ENCODE data around the gene CENPN. TPM values are rescaled to one million over a fixed set of nuclear protein-coding genes. Genes with fewer than 3 reads are reported as not detected.
A peak's percentile ranks its signal among the peaks of the same experiment; 100 is the strongest.

The CENPN gene
- total RNA-seq, 2 experiments from 2014 or later, result 45.7 to 56.3 TPM

DNA sequence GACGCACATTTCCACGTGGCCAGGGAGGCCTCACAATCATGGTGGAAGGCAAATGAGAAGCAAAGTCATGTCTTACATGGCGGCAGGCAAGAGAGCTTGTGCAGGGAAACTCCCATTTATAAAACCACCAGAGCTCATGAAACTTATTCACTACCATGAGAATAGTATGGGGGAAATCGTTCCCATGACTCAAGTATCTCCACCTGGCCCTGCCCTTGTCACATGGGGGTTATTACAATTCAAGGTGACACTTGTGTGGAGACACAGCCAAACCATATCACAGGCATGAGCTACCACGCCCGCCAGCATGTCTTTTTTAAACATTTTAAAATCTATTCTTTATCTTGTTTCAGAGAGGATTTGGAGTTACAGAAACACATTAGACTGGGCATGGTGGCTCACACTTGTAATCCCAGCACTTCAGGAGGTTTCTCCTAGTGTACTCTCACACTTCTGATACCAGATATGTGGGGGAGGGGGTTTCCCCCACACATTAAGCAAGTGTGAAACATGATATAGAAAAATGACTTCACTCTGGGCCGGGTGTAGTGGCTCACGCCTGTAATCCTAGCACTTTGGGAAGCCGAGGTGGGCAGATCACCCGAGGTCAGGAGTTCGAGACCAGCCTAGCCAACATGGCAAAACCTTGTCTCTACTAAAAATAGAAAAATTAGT lies 23.1 kb downstream of the CENPN start:
- Mint-ChIP-seq H3K27ac (peak overlapping the region; percentile 69), H3K4me1 (peaks cover 8% of the 10 kb centered on the region), H3K36me3 (ENCODE audit: low read depth) (peaks cover 57% of the 10 kb centered on the region), H3K4me3 (no peak overlapping the region), H3K9me3 (ENCODE audit: low read depth) (peaks cover 2% of the 10 kb centered on the region), H3K27me3 (no peaks in the 10 kb centered on the region)
- intact Hi-C loops (cut with DNase I, micrococcal nuclease), result no loop called here
- DNase-seq, result peak; percentile 54
- POLR2A ChIA-PET, result no interaction called here
- CTCF ChIA-PET, result interaction anchor here (0.6 to 1.5 kb wide), 3 partner anchors 26 to 176 kb away, joined by 3 to 5 read pairs (median 4); no protein-coding TSS in a partner anchor
- peak; percentile 86 for ATAC-seq

DNA sequence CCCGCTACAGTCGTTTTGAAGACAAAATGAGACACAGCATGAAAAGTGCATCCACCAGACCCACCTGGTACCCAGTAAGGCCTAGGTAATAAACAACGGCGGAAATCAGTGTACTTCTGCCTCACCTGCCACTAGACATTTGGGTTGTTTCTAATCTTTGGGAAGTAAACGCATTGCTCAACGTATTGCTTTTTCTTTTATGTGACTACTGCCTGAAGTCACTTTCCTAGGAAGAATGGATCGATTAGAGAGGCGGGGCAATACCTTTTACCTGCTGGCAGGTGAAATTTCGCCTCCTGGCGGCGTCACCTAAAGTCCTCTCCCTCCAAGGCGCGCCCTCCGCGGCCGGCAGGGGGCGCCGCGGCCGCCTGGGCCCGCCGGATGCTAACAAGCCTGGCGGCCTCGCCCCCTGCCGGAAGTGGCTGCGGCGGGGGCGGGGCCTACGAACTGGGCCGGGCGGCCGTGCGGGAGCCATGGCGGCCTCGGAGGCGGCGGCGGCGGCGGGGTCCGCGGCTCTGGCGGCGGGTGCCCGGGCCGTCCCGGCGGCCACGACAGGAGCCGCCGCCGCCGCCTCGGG lies 28.5 kb downstream of the CENPN start, which contains the start of gene ATMIN:
ATMIN (plus strand) TSS at position 445 of the 577 bp plus-strand sequence; CDS start at position 474, 29 bp downstream.
- peaks cover 21% of the 10 kb centered on the region for H3K36me3 Mint-ChIP-seq (ENCODE audit: low read depth)
- ChIA-PET CTCF (interaction anchor here (0.6 to 4.0 kb wide), 18 partner anchors 10 to 840 kb away, joined by 3 to 51 read pairs (median 4); partner anchors contain the start of genes C16orf46, CENPN and CMC2), POLR2A (interaction anchor here (0.9 to 1.8 kb wide), 3 partner anchors 29 to 41 kb away, joined by 3 to 10 read pairs (median 9); partner anchors contain the start of genes C16orf46, CENPN and CMC2)
- no peaks in the 10 kb centered on the region for H3K9me3 Mint-ChIP-seq (ENCODE audit: low read depth)
- peak; percentile 93 for DNase-seq
- H3K4me1 Mint-ChIP-seq, result peaks cover 30% of the 10 kb centered on the region
- no peaks in the 10 kb centered on the region for H3K27me3 Mint-ChIP-seq
- H3K27ac Mint-ChIP-seq, result peak within 1 kb of the TSS; percentile 48
- ATAC-seq, result peak; percentile 91
- intact Hi-C loops (cut with DNase I, micrococcal nuclease), result loop anchor here (1.0 to 5.0 kb wide), 6 partner anchors 28 to 712 kb away; partner anchors contain the start of genes CENPN (in 2 of the 2) and GCSH (in 2 of the 2)
- H3K4me3 Mint-ChIP-seq, result peak within 1 kb of the TSS; percentile 80

DNA sequence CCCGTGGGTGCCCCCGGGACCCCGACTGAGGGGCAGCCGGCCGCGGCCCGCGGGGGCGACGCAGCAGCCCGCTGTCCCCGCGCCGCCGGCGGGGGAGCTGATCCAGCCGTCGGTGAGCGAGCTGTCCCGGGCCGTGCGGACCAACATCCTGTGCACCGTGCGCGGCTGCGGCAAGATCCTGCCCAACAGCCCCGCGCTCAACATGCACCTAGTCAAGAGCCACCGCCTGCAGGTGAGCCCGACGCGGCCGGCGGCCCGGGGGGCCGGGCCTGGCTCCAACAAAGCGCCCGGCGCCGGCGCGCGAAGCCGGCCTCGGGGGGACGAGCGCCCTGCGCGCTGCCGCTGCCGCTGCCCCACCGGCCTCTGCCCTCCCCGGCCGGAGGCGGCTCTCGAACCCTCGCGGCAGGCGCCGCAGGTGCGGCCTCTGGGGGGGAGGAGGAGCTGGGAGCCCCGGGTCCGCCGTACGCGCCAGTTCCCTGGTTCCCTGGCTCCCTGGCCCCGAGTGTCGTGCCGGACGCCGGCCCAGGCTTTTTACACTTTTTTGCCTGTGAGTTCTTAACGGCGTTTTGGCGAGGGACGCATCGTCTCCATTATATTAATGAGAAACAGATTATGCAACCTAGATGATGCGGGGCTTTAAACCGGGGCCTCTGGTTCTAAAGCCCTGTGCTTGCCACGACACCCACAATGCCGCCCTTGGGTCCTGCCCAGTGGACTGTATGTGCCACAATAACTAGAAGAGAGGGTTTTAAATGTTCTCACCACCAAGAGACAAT lies 29.1 kb downstream of the CENPN start:
- DNase-seq (peak; percentile 67), ATAC-seq (peak; percentile 71)
- intact Hi-C loops (cut with DNase I, micrococcal nuclease), result loop anchor here (1.0 to 5.0 kb wide), 7 partner anchors 29 to 711 kb away; partner anchors contain the start of genes CENPN (in 2 of the 2) and GCSH (in 2 of the 2)
- ChIA-PET CTCF (interaction anchor here (0.5 to 4.0 kb wide), 20 partner anchors 10 to 839 kb away, joined by 3 to 51 read pairs (median 4); partner anchors contain the start of genes C16orf46, CENPN and CMC2), POLR2A (interaction anchor here (0.9 to 1.8 kb wide), 3 partner anchors 29 to 41 kb away, joined by 3 to 10 read pairs (median 9); partner anchors contain the start of genes C16orf46, CENPN and CMC2)
- Mint-ChIP-seq H3K27ac (peak overlapping the region; percentile 48), H3K4me1 (peaks cover 30% of the 10 kb centered on the region), H3K36me3 (ENCODE audit: low read depth) (peaks cover 17% of the 10 kb centered on the region), H3K27me3 (no peaks in the 10 kb centered on the region), H3K4me3 (peak overlapping the region; percentile 80), H3K9me3 (ENCODE audit: low read depth) (no peaks in the 10 kb centered on the region)

DNA sequence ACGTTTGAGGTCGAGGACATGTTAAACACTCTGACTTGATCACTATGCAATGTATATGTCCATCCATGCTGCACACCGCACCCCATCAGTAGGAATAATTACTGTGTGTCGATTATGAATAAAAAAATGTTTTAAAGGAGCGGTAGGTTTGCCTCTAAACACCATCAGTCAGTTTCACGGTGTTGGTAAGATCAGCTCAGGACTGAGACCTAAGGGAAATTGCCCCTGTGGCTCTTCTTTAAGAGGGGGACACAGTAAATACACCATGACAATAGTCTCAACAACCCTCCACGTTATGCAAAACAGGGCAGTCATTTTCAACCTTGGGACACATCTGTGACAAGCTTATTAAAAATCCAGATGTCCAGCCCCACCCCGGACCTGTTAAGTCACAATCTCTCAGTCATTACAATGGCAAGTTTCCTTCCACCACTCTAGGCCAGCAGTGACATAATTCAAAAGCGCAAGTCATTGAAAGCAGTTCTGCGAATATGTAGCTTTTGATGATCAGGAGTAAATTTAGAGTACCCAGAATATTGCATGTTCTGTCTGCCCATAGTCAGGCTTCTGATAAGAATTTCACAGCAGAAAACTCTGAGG lies 29.8 kb downstream of the CENPN start:
- intact Hi-C loops (cut with DNase I, micrococcal nuclease), result loop anchor here in 1 of 2 experiments (1.0 to 5.0 kb wide), 2 partner anchors 278 to 710 kb away; no protein-coding TSS in a partner anchor
- Mint-ChIP-seq H3K27me3 (no peaks in the 10 kb centered on the region), H3K4me3 (peak overlapping the region; percentile 80), H3K27ac (peak overlapping the region; percentile 48), H3K4me1 (peaks cover 30% of the 10 kb centered on the region), H3K36me3 (ENCODE audit: low read depth) (peaks cover 15% of the 10 kb centered on the region), H3K9me3 (ENCODE audit: low read depth) (no peaks in the 10 kb centered on the region)
- CTCF ChIA-PET, result interaction anchor here (0.5 to 4.0 kb wide), 9 partner anchors 9 to 162 kb away, joined by 3 to 51 read pairs (median 6); partner anchors contain the start of genes C16orf46, CENPN and CMC2
- POLR2A ChIA-PET, result interaction anchor here (0.9 to 1.8 kb wide), 2 partner anchors 33 to 40 kb away, joined by 3 to 10 read pairs; partner anchors contain the start of gene C16orf46
- ATAC-seq, result no peak
- DNase-seq, result peak; percentile 11

DNA sequence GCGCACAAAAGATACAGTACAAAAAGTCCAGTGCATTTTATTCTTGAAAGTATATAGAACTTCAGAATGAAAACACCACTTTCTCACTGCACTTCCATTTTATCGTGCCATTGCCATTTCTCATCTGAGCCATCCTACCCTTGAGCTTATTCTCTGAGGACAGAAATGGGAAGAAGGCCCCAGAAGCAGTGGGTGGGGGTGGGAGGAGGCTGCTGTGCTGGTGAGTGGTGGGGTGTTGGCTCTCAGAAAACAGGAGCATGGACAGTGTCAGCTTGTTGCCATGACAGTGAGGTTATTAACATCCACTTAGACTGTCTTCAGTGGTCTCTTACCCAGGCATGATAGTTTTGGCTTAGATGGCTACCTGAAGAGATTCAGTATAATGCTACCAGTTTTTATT lies 33.1 kb downstream of the CENPN start:
- H3K27me3 Mint-ChIP-seq, result no peaks in the 10 kb centered on the region
- ChIA-PET POLR2A (no interaction called here), CTCF (no interaction called here)
- H3K4me1 Mint-ChIP-seq, result peaks cover 30% of the 10 kb centered on the region
- DNase-seq (no peak), ATAC-seq (no peak)
- H3K36me3 Mint-ChIP-seq (ENCODE audit: low read depth), result peaks cover 35% of the 10 kb centered on the region
- peak overlapping the region; percentile 22 for H3K27ac Mint-ChIP-seq
- no peak overlapping the region for H3K4me3 Mint-ChIP-seq
- no peaks in the 10 kb centered on the region for H3K9me3 Mint-ChIP-seq (ENCODE audit: low read depth)
- intact Hi-C loops (cut with DNase I, micrococcal nuclease), result no loop called here

DNA sequence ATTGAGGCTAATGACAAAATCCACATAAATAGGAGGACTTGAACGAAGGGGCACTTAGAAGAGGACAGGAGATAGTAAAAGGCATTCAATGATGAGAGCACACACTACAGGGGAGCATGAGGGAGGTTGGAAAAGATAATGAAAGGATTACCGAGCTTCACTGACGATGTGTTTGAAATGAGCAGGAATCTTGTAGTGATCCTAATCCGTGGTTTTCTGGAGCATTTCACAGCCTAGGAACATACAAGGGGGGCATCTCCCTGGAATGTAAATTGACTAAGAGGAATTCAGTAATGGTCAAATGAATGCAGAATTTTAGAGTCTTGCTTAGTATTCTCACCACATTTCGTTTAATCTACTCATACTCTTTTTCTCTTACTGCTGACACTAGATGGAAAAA lies 33.8 kb downstream of the CENPN start:
- POLR2A ChIA-PET, result no interaction called here
- CTCF ChIA-PET, result interaction anchor here (0.6 kb wide), 1 partner anchor 412 kb away, joined by 3 read pairs; no protein-coding TSS in a partner anchor

DNA sequence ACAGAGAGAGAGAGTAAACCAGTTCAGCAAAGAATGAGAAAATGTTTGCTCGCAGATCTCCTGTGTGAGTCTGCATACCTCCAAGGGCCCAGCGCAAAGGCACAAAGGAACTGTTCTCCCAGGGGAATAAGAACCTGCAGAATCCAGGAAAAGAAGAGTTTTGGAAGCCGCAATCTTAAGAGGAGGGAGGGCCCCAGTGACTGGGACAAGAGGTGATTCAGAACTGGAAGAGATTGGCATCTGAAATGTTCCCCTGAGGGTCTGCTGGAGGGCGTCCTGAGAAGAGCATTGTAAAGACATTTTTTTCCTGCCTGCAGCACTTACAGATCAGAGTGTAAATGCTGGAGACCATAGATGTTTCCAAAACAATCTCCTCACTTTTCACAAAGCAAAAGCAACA lies 34.7 kb downstream of the CENPN start:
- H3K36me3 Mint-ChIP-seq (ENCODE audit: low read depth), result peaks cover 38% of the 10 kb centered on the region
- CTCF ChIA-PET, result no interaction called here
- H3K9me3 Mint-ChIP-seq (ENCODE audit: low read depth), result no peaks in the 10 kb centered on the region

More for the DNA sequence above, 33.8 kb downstream of the CENPN start:
- Mint-ChIP-seq H3K27me3 (no peaks in the 10 kb centered on the region), H3K9me3 (ENCODE audit: low read depth) (no peaks in the 10 kb centered on the region), H3K36me3 (ENCODE audit: low read depth) (peaks cover 38% of the 10 kb centered on the region), H3K27ac (peak overlapping the region; percentile 16), H3K4me3 (no peak overlapping the region), H3K4me1 (peaks cover 30% of the 10 kb centered on the region)
- DNase-seq, result no peak
- intact Hi-C loops (cut with DNase I, micrococcal nuclease), result no loop called here
- ATAC-seq, result no peak

DNA sequence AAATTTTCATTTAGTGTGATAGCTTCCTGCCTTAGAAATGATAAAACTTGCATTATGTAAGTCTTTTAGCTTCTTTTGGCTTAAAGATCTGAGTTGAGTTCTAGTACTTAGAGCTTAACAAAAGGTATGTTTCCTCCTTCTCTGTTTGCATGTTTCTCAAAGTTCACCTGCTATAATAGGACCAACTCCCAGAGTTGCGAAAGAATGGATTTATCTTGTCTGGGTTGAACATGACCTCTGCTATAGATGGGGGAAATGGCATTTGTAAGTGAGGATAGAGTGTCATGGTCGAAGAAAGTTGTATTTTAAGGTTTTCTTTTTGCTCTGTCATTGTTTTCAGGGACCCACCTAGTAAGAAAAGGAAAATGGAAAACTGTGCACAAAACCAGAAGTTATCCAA lies 35.8 kb downstream of the CENPN start:
- no peak overlapping the region for H3K4me3 Mint-ChIP-seq
- no peak for ATAC-seq
- CTCF ChIA-PET, result interaction anchor here (0.7 kb wide), 1 partner anchor 67 kb away, joined by 3 read pairs; no protein-coding TSS in a partner anchor

More for the DNA sequence above, 34.7 kb downstream of the CENPN start:
- DNase-seq, result no peak
- no peak for ATAC-seq
- POLR2A ChIA-PET, result no interaction called here
- intact Hi-C loops (cut with DNase I, micrococcal nuclease), result no loop called here
- peaks cover 28% of the 10 kb centered on the region for H3K4me1 Mint-ChIP-seq
- H3K27me3 Mint-ChIP-seq, result no peaks in the 10 kb centered on the region
- peak overlapping the region; percentile 13 for H3K27ac Mint-ChIP-seq
- H3K4me3 Mint-ChIP-seq, result no peak overlapping the region

DNA sequence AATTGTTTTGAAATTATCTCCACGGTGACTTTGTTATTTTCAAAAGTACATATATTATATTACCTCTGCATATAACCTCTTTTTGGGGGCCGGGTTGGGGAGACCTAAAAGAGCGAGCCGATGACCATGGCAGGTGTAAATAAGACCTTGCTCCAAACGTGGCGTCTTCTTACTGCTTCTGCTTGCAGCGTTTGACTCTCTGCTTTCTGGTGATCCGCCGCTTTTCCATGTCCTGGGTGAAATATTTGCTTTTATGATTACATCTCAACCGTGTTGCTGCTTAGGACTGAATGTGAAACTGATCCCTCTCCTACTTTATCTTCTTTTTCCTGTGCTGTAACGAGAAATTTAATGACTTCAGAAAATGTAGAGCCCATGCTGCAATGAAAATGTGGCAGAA lies 46.7 kb downstream of the CENPN start:
- H3K4me3 Mint-ChIP-seq, result no peak overlapping the region
- peaks cover 4% of the 10 kb centered on the region for H3K36me3 Mint-ChIP-seq (ENCODE audit: low read depth)
- DNase-seq (no peak), ATAC-seq (no peak)
- H3K9me3 Mint-ChIP-seq (ENCODE audit: low read depth), result peaks cover 13% of the 10 kb centered on the region
- H3K27ac Mint-ChIP-seq, result no peak overlapping the region
- intact Hi-C loops (cut with DNase I, micrococcal nuclease), result no loop called here
- POLR2A ChIA-PET, result no interaction called here
- H3K27me3 Mint-ChIP-seq, result no peaks in the 10 kb centered on the region
- CTCF ChIA-PET, result no interaction called here
- no peaks in the 10 kb centered on the region for H3K4me1 Mint-ChIP-seq

More for the DNA sequence above, 35.8 kb downstream of the CENPN start:
- Mint-ChIP-seq H3K27me3 (no peaks in the 10 kb centered on the region), H3K4me1 (peaks cover 16% of the 10 kb centered on the region), H3K9me3 (ENCODE audit: low read depth) (no peaks in the 10 kb centered on the region), H3K36me3 (ENCODE audit: low read depth) (peaks cover 38% of the 10 kb centered on the region), H3K27ac (peak overlapping the region; percentile 33)
- no peak for DNase-seq
- POLR2A ChIA-PET, result no interaction called here
- intact Hi-C loops (cut with DNase I, micrococcal nuclease), result no loop called here

DNA sequence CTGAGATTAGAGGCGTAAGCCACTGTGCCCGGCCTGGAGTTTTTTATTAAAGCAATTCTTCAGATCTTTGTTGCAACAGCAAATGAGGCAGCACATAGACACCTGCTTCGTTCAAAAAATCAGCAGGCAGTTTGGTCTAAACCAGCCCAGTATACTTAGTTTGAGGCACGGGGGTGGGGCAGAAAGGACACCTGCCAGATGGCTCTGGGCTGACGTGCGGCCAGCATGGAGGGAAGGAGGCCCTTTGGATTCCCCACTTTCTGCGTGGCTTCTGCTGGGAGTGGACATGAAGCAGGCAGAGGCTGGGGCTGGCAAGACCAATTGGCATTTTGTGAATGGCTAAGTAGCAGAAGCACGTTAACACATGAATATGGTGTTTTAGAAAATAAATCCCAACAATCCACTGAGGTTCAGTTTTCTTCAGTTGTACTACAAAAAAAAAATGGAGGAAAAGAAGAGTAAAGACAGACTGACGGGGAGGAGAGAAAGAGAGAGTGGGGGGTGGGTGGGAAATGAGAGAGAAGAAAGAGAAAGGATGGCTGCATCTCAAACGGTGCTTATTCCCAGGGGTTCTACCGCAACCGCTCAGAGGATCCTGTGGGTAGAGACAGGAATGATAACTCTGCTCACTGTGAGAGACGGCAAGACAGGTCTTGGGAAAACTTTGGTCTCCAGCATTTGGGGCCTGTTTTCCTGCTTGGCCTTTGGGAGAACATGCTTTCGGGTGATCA lies 53.7 kb downstream of the CENPN start:
- H3K36me3 Mint-ChIP-seq (ENCODE audit: low read depth), result no peaks in the 10 kb centered on the region
- ATAC-seq (no peak), DNase-seq (no peak)
- H3K4me1 Mint-ChIP-seq, result no peaks in the 10 kb centered on the region
- no peaks in the 10 kb centered on the region for H3K9me3 Mint-ChIP-seq (ENCODE audit: low read depth)
- H3K27ac Mint-ChIP-seq, result no peak overlapping the region
- no peak overlapping the region for H3K4me3 Mint-ChIP-seq
- ChIA-PET POLR2A (no interaction called here), CTCF (no interaction called here)
- no peaks in the 10 kb centered on the region for H3K27me3 Mint-ChIP-seq
- intact Hi-C loops (cut with DNase I, micrococcal nuclease), result no loop called here

Data from activated CD4-positive, alpha-beta T cell treated with anti-CD3 and anti-CD28 coated beads for 36 hours (primary cell).